Sigmoid colon (tissue), 7 donors: ENCODE measurements around the gene ZNF680. TPM values are rescaled to one million over a fixed set of nuclear protein-coding genes. Genes with fewer than 3 reads are reported as not detected.
A peak's percentile ranks its signal among the peaks of the same experiment; 100 is the strongest.

Experiments
- DNase-seq: peaks from one replicate; pipeline ENCODE4 v3.0.0-alpha.2; 2019
- H3K27ac ChIP-seq, 4 donors: fragments of 200-600 bp; sonication (generic); one replicate each; pipeline ENCODE4 v1.5.1; 2016 to 2019; ENCODE audit warnings: mild to moderate bottlenecking in 1 of 4
- H3K27me3 ChIP-seq, 3 donors: fragments of 200-600 bp; sonication (generic); one replicate each; pipeline ENCODE4 v1.5.1; 2019; ENCODE audit warnings: mild to moderate bottlenecking in 1 of 3
- H3K36me3 ChIP-seq, 4 donors: fragments of 200-600 bp; sonication (generic); one replicate each; pipeline ENCODE4 v1.5.1; 2016 to 2019
- H3K4me1 ChIP-seq, 4 donors: fragments of 200-600 bp; sonication (generic); one replicate each; pipeline ENCODE4 v1.5.1; 2017 to 2019
- H3K4me3 ChIP-seq, 4 donors: fragments of 200-600 bp; sonication (generic); one replicate each; pipeline ENCODE4 v1.5.1; 2017 to 2019; ENCODE audit warnings: mild to moderate bottlenecking in 2 of 4, moderate library complexity in 1 of 4
- H3K9me3 ChIP-seq, 4 donors: fragments of 200-600 bp in 3 of 4; sonication (generic) in 3 of 4; one replicate each; pipeline versions ENCODE4 v1.5.1 to v1.6.1; 2013 to 2019
- CTCF ChIP-seq, 4 experiments: fragments of 450-650 bp in 3 of 4; fragments of 200-600 bp in 1 of 4; IDR thresholded peaks; one replicate each; pipeline ENCODE4 v1.5.1; 2016 to 2019; ENCODE audit warnings: antibody characterized with exemption in 4 of 4, mild to moderate bottlenecking in 3 of 4, moderate library complexity in 2 of 4
- EP300 ChIP-seq, 4 donors: sonication (generic); formaldehyde crosslinking; IDR thresholded peaks; one replicate each; pipeline ENCODE4 v1.6.1; 2017; ENCODE audit warnings: antibody characterized with exemption in 4 of 4
- POLR2A ChIP-seq, 2 donors: fragments of 450-650 bp; IDR thresholded peaks; one replicate each; pipeline ENCODE4 v1.6.1; 2016; ENCODE audit warnings: antibody characterized with exemption in 2 of 2, mild to moderate bottlenecking in 2 of 2, moderate library complexity in 2 of 2
- POLR2AphosphoS5 ChIP-seq, 4 donors: sonication (generic); formaldehyde crosslinking; IDR thresholded peaks; one replicate each; pipeline ENCODE4 v1.6.1; 2017; ENCODE audit warnings: antibody characterized with exemption in 4 of 4
- WGBS, 2 donors: extraction: QIAGEN DNeasy Blood & Tissue Kit; methylation state at CpG; one replicate each; pipeline ENCODE4 v1.1.7; 2013; 5-methylcytosine and 5-hydroxymethylcytosine counted together
- intact Hi-C: fragments of 100-400 bp; cut with DNase I; formaldehyde crosslinking; loops from one replicate; pipeline ENCODE4 v1.15.1; 2023
- polyA plus RNA-seq, 3 donors: library from polyadenylated mRNA; stranded (reverse); fragments of 200-250 nt; gene quantifications; one replicate each; pipeline ENCODE4 v1.2.3, GENCODE V29; 2013
- total RNA-seq, 4 donors: library from RNA; depleted of rRNA; stranded (reverse); fragments of >200 nt; gene quantifications; one replicate each; pipeline ENCODE4 v1.1.0, GENCODE V29; 2016
- donor health status: healthy with polysubstance abuse.
- donor health status: Bipolar disorder and iron deficiency.
- donor health status: healthy.

Gene ZNF680
- total and polyA plus RNA-seq, 7 donors, result 2.4 to 28.0 (median 9.8) TPM

GRCh38 chr7:64528770-64529169 lies 34.1 kb downstream of the ZNF680 start:
- no peak for DNase-seq
- no peak overlapping the region for H3K27ac ChIP-seq
- no peak for TF ChIP-seq POLR2AphosphoS5 (IDR thresholded peaks at IDR 0.05)
- no peak for TF ChIP-seq POLR2A (IDR thresholded peaks at IDR 0.05)
- TF ChIP-seq CTCF (IDR thresholded peaks at IDR 0.05), result no peak
- no peak for TF ChIP-seq EP300 (IDR thresholded peaks at IDR 0.05)
- H3K9me3 ChIP-seq, result peaks cover 0 to 13% (median 4%) of the 10 kb centered on the region in 4 donors
- WGBS, 2 donors, result 89 to 95% methylated on average over 3 of the region's 3 CpGs
- intact Hi-C loops, result no loop called here
- H3K4me1 ChIP-seq, result no peaks in the 10 kb centered on the region
- no peaks in the 10 kb centered on the region for H3K27me3 ChIP-seq
- H3K36me3 ChIP-seq, result peaks cover 9 to 57% (median 24%) of the 10 kb centered on the region in 4 donors
- no peak overlapping the region for H3K4me3 ChIP-seq

GRCh38 chr7:64521409-64521984 lies 41.4 kb downstream of the ZNF680 start:
- no peak for DNase-seq
- no peaks in the 10 kb centered on the region for H3K27me3 ChIP-seq
- H3K4me1 ChIP-seq, result peaks cover 0 to 3% (median under 1%) of the 10 kb centered on the region in 4 donors
- TF ChIP-seq POLR2AphosphoS5 (IDR thresholded peaks at IDR 0.05), result no peak
- TF ChIP-seq CTCF (IDR thresholded peaks at IDR 0.05), result no peak
- no peak for TF ChIP-seq EP300 (IDR thresholded peaks at IDR 0.05)
- no peak for TF ChIP-seq POLR2A (IDR thresholded peaks at IDR 0.05)
- H3K36me3 ChIP-seq, result peaks cover 0 to 48% (median 21%) of the 10 kb centered on the region in 4 donors
- 97 to 98% methylated on average over 2 of the region's 2 CpGs for WGBS, 2 donors
- H3K4me3 ChIP-seq, result no peak overlapping the region
- no peak overlapping the region for H3K27ac ChIP-seq
- intact Hi-C loops, result no loop called here
- H3K9me3 ChIP-seq, result peaks cover 16 to 25% (median 22%) of the 10 kb centered on the region in 4 donors

- DNase-seq, result no peak
- peak overlapping the region in 3 of 4 donors; percentile 48 to 78 (median 55) for H3K27ac ChIP-seq
- peaks cover 0 to 10% (median 7%) of the 10 kb centered on the region in 4 donors for H3K36me3 ChIP-seq
- TF ChIP-seq CTCF (IDR thresholded peaks at IDR 0.05) (no peak), EP300 (IDR thresholded peaks at IDR 0.05) (no peak), POLR2A (IDR thresholded peaks at IDR 0.05) (no peak), POLR2AphosphoS5 (IDR thresholded peaks at IDR 0.05) (no peak)
- H3K27me3 ChIP-seq, result no peaks in the 10 kb centered on the region
- H3K9me3 ChIP-seq, result peaks cover 7 to 22% (median 15%) of the 10 kb centered on the region in 4 donors
- H3K4me1 ChIP-seq, result peaks cover 0 to 20% (median 19%) of the 10 kb centered on the region in 4 donors
- WGBS, 2 donors, result 61 to 73% methylated on average over 2 of the region's 2 CpGs
- intact Hi-C loops, result no loop called here
- no peak overlapping the region for H3K4me3 ChIP-seq
Measured at GRCh38 chr7:64516451-64516850, 46.4 kb downstream of the ZNF680 start.

- H3K27ac ChIP-seq, result peak overlapping the region in 3 of 4 donors; percentile 48 to 78 (median 55)
- TF ChIP-seq POLR2A (IDR thresholded peaks at IDR 0.05), result no peak
- TF ChIP-seq CTCF (IDR thresholded peaks at IDR 0.05), result no peak
- WGBS, 2 donors, result 79 to 96% methylated on average over 1 of the region's 1 CpG
Measured at GRCh38 chr7:64515781-64516180, 47.1 kb downstream of the ZNF680 start.

More at GRCh38 chr7:64515781-64516180, 47.1 kb downstream of the ZNF680 start:
- Histone ChIP-seq H3K4me3 (no peak overlapping the region), H3K27me3 (no peaks in the 10 kb centered on the region), H3K36me3 (peaks cover 0 to 3% (median 3%) of the 10 kb centered on the region in 4 donors), H3K9me3 (peaks cover under 1 to 17% (median 9%) of the 10 kb centered on the region in 4 donors), H3K4me1 (peaks cover 0 to 20% (median 19%) of the 10 kb centered on the region in 4 donors)
- DNase-seq, result no peak
- intact Hi-C loops, result no loop called here
